ENCODE measurements around the gene CDC27.
"Not testable (repeated sequence)": the region's sequence is repeated elsewhere in the genome, so short reads cannot be mapped to it uniquely, and the experiment has no call there.

The CDC27 gene

GRCh38 chr17:47117386-47117785 lies 71.7 kb downstream of the CDC27 start:
- no peak overlapping the region for H2BK5ac ChIP-seq (ENCODE audit: low read depth, low read length, poor library complexity, severe bottlenecking)
- no peak for DNase-seq
- H3K9me3 ChIP-seq (ENCODE audit: control insufficient read depth, low read length): no peaks in the 10 kb centered on the region
- H3K27ac ChIP-seq (ENCODE audit: low read length, poor library complexity, severe bottlenecking): no peak overlapping the region
- no peak overlapping the region for H3K9ac ChIP-seq (ENCODE audit: low read length)
- H3K4me1 ChIP-seq (ENCODE audit: control insufficient read depth, insufficient read depth, low read depth, low read length): no peaks in the 10 kb centered on the region
- H3K18ac ChIP-seq (ENCODE audit: low read depth in 1 of 2, low read length in 2 of 2): no peak overlapping the region
- no peak overlapping the region for H3K4me2 ChIP-seq (ENCODE audit: low read length, poor library complexity, severe bottlenecking)
- H4K8ac ChIP-seq (ENCODE audit: low read length): no peak overlapping the region
- H2BK120ac ChIP-seq (ENCODE audit: low read depth, low read length): no peak overlapping the region
- H2AFZ ChIP-seq (ENCODE audit: low read depth, low read length): no peak overlapping the region
- no peaks in the 10 kb centered on the region for H3K79me1 ChIP-seq (replicated peaks; ENCODE audit: low read length, poor library complexity, severe bottlenecking)
- H3K23ac ChIP-seq (ENCODE audit: low read length in 2 of 2): no peak overlapping the region
- no peak overlapping the region for H3K4ac ChIP-seq (ENCODE audit: low read depth in 1 of 2, low read length in 2 of 2)
- no peak overlapping the region for H4K91ac ChIP-seq (ENCODE audit: low read length)
- peaks cover 4 to 52% of the 10 kb centered on the region in 2 experiments for H3K36me3 ChIP-seq (ENCODE audit: control insufficient read depth in 1 of 2, insufficient read depth in 2 of 2, low read depth in 1 of 2, low read length in 2 of 2)
- WGBS: 100% methylated on average over 1 of the region's 3 CpGs
- H2BK12ac ChIP-seq (ENCODE audit: low read length in 2 of 2): no peak overlapping the region
- no peak overlapping the region for H2AK5ac ChIP-seq (ENCODE audit: low read length, severe bottlenecking)
- no peak overlapping the region for H3K4me3 ChIP-seq (ENCODE audit: insufficient read depth in 1 of 2, low read depth in 1 of 2, low read length in 2 of 2)
- H3K14ac ChIP-seq (ENCODE audit: low read length in 2 of 2): no peak overlapping the region
- no peak overlapping the region for H2BK15ac ChIP-seq (ENCODE audit: low read depth, poor library complexity, severe bottlenecking)
- no peaks in the 10 kb centered on the region for H3K27me3 ChIP-seq (ENCODE audit: control insufficient read depth in 1 of 2, insufficient read depth in 1 of 2, low read length in 2 of 2)

DNA sequence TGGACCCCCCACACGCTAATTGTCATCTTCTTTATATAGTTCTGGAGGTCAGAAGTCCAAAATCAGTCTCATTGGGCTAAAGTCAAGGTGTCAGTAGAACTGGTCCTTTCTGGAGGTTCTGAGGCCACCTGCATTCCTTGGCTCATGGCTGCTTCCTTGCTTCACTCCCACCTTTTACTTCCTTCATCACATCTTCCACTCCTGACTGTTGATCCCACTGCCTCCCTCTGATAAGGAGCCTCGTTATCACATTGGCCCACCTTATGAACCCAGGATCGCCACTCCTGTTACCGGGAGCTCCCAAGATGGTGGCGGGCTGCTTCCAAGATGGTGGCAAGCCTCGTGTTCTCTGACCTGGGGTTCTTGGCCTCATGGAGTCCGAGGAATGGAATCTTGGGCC lies 83.0 kb downstream of the CDC27 start:
- H2AFZ ChIP-seq (ENCODE audit: low read depth, low read length): no peak overlapping the region
- H3K27ac ChIP-seq (ENCODE audit: low read length, poor library complexity, severe bottlenecking): no peak overlapping the region
- H3K79me1 ChIP-seq (replicated peaks; ENCODE audit: low read length, poor library complexity, severe bottlenecking): no peaks in the 10 kb centered on the region
- no peaks in the 10 kb centered on the region for H3K4me1 ChIP-seq (ENCODE audit: control insufficient read depth, insufficient read depth, low read depth, low read length)
- H3K9ac ChIP-seq (ENCODE audit: low read length): no peak overlapping the region
- no peak overlapping the region for H2BK5ac ChIP-seq (ENCODE audit: low read depth, low read length, poor library complexity, severe bottlenecking)
- no peak overlapping the region for H3K4me3 ChIP-seq (ENCODE audit: insufficient read depth in 1 of 2, low read depth in 1 of 2, low read length in 2 of 2)
- no peak overlapping the region for H2BK15ac ChIP-seq (ENCODE audit: low read depth, poor library complexity, severe bottlenecking)
- no peak overlapping the region for H2AK5ac ChIP-seq (ENCODE audit: low read length, severe bottlenecking)
- no peaks in the 10 kb centered on the region for H3K9me3 ChIP-seq (ENCODE audit: control insufficient read depth, low read length)
- no peak overlapping the region for H3K23ac ChIP-seq (ENCODE audit: low read length in 2 of 2)
- H4K8ac ChIP-seq (ENCODE audit: low read length): no peak overlapping the region
- H3K18ac ChIP-seq (ENCODE audit: low read depth in 1 of 2, low read length in 2 of 2): no peak overlapping the region
- DNase-seq: no peak
- no peaks in the 10 kb centered on the region for H3K27me3 ChIP-seq (ENCODE audit: control insufficient read depth in 1 of 2, insufficient read depth in 1 of 2, low read length in 2 of 2)
- no peak overlapping the region for H3K14ac ChIP-seq (ENCODE audit: low read length in 2 of 2)
- no peak overlapping the region for H2BK120ac ChIP-seq (ENCODE audit: low read depth, low read length)
- no peak overlapping the region for H3K4me2 ChIP-seq (ENCODE audit: low read length, poor library complexity, severe bottlenecking)
- WGBS: 84% methylated on average over 7 of the region's 7 CpGs
- H3K36me3 ChIP-seq (ENCODE audit: control insufficient read depth in 1 of 2, insufficient read depth in 2 of 2, low read depth in 1 of 2, low read length in 2 of 2): no peaks in the 10 kb centered on the region
- H2BK12ac ChIP-seq (ENCODE audit: low read length in 2 of 2): no peak overlapping the region
- no peak overlapping the region for H3K4ac ChIP-seq (ENCODE audit: low read depth in 1 of 2, low read length in 2 of 2)
- no peak overlapping the region for H4K91ac ChIP-seq (ENCODE audit: low read length)

GRCh38 chr17:47105246-47105645 lies 83.8 kb downstream of the CDC27 start:
- not testable (repeated sequence) for H2BK120ac ChIP-seq (ENCODE audit: low read depth, low read length); DNase-seq; H3K14ac ChIP-seq (ENCODE audit: low read length in 2 of 2); H2BK15ac ChIP-seq (ENCODE audit: low read depth, poor library complexity, severe bottlenecking); H3K4me1 ChIP-seq (ENCODE audit: control insufficient read depth, insufficient read depth, low read depth, low read length); H3K9me3 ChIP-seq (ENCODE audit: control insufficient read depth, low read length); H2AFZ ChIP-seq (ENCODE audit: low read depth, low read length); H4K91ac ChIP-seq (ENCODE audit: low read length); H3K18ac ChIP-seq (ENCODE audit: low read depth in 1 of 2, low read length in 2 of 2); H3K27ac ChIP-seq (ENCODE audit: low read length, poor library complexity, severe bottlenecking); H2AK5ac ChIP-seq (ENCODE audit: low read length, severe bottlenecking); H3K4me3 ChIP-seq (ENCODE audit: insufficient read depth in 1 of 2, low read depth in 1 of 2, low read length in 2 of 2); H3K79me1 ChIP-seq (replicated peaks; ENCODE audit: low read length, poor library complexity, severe bottlenecking); H2BK5ac ChIP-seq (ENCODE audit: low read depth, low read length, poor library complexity, severe bottlenecking); H3K9ac ChIP-seq (ENCODE audit: low read length); H3K4ac ChIP-seq (ENCODE audit: low read depth in 1 of 2, low read length in 2 of 2); H3K27me3 ChIP-seq (ENCODE audit: control insufficient read depth in 1 of 2, insufficient read depth in 1 of 2, low read length in 2 of 2); H3K23ac ChIP-seq (ENCODE audit: low read length in 2 of 2); H2BK12ac ChIP-seq (ENCODE audit: low read length in 2 of 2); H3K4me2 ChIP-seq (ENCODE audit: low read length, poor library complexity, severe bottlenecking); H4K8ac ChIP-seq (ENCODE audit: low read length); H3K36me3 ChIP-seq (ENCODE audit: control insufficient read depth in 1 of 2, insufficient read depth in 2 of 2, low read depth in 1 of 2, low read length in 2 of 2)
- 100% methylated on average over 1 of the region's 1 CpG for WGBS

DNA sequence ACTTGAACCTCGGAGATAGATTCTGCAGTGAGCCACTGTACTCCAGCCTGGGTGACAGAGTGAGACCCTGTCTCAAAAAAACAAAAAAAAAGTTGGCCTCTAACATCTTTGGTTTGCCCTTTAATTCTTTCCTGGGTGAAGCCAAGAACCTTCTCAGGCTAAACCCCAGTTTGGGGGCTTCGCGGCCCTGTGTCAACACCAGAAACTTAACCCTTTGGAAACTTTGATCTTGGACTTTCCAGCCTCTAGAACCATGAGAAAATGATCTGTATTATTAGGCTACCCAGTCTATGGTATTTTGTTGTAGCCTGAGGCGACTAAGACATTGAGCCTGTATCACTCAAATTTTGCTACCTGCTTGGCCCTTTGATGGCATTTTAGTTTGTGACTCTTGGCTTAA lies 86.2 kb downstream of the CDC27 start:
- H3K14ac ChIP-seq (ENCODE audit: low read length in 2 of 2): no peak overlapping the region
- no peaks in the 10 kb centered on the region for H3K36me3 ChIP-seq (ENCODE audit: control insufficient read depth in 1 of 2, insufficient read depth in 2 of 2, low read depth in 1 of 2, low read length in 2 of 2)
- H4K8ac ChIP-seq (ENCODE audit: low read length): no peak overlapping the region
- H2AK5ac ChIP-seq (ENCODE audit: low read length, severe bottlenecking): no peak overlapping the region
- no peak overlapping the region for H3K4me2 ChIP-seq (ENCODE audit: low read length, poor library complexity, severe bottlenecking)
- H2BK120ac ChIP-seq (ENCODE audit: low read depth, low read length): no peak overlapping the region
- no peak overlapping the region for H2BK12ac ChIP-seq (ENCODE audit: low read length in 2 of 2)
- no peaks in the 10 kb centered on the region for H3K9me3 ChIP-seq (ENCODE audit: control insufficient read depth, low read length)
- no peak overlapping the region for H4K91ac ChIP-seq (ENCODE audit: low read length)
- no peak overlapping the region for H2BK5ac ChIP-seq (ENCODE audit: low read depth, low read length, poor library complexity, severe bottlenecking)
- H2AFZ ChIP-seq (ENCODE audit: low read depth, low read length): no peak overlapping the region
- H3K27me3 ChIP-seq (ENCODE audit: control insufficient read depth in 1 of 2, insufficient read depth in 1 of 2, low read length in 2 of 2): no peaks in the 10 kb centered on the region
- no peak for DNase-seq
- H3K79me1 ChIP-seq (replicated peaks; ENCODE audit: low read length, poor library complexity, severe bottlenecking): peaks cover 2% of the 10 kb centered on the region
- H3K9ac ChIP-seq (ENCODE audit: low read length): no peak overlapping the region
- H3K4me3 ChIP-seq (ENCODE audit: insufficient read depth in 1 of 2, low read depth in 1 of 2, low read length in 2 of 2): no peak overlapping the region
- no peak overlapping the region for H3K4ac ChIP-seq (ENCODE audit: low read depth in 1 of 2, low read length in 2 of 2)
- no peak overlapping the region for H2BK15ac ChIP-seq (ENCODE audit: low read depth, poor library complexity, severe bottlenecking)
- H3K27ac ChIP-seq (ENCODE audit: low read length, poor library complexity, severe bottlenecking): no peak overlapping the region
- no peak overlapping the region for H3K23ac ChIP-seq (ENCODE audit: low read length in 2 of 2)
- H3K4me1 ChIP-seq (ENCODE audit: control insufficient read depth, insufficient read depth, low read depth, low read length): peaks cover 4% of the 10 kb centered on the region
- over 99% methylated on average over 4 of the region's 4 CpGs for WGBS
- H3K18ac ChIP-seq (ENCODE audit: low read depth in 1 of 2, low read length in 2 of 2): no peak overlapping the region
